CD4-positive, alpha-beta T cell (primary cell): Measurements from ENCODE around the gene ACER2. TPM values are rescaled to one million over a fixed set of nuclear protein-coding genes. Genes with fewer than 3 reads are reported as not detected.
A peak's percentile ranks its signal among the peaks of the same experiment; 100 is the strongest.

ENCODE experiments used
- ATAC-seq: fragments of 200-7000 bp; cut with Tn5 transposase; one replicate; pipeline ENCODE4 v1.10.0; 2022; ENCODE audit warnings: mild to moderate bottlenecking; ENCODE audit not compliant: poor library complexity
- CTCF ChIA-PET: fragments of 350-600 bp; sonication (Branson Sonifier 250); formaldehyde crosslinking; loops from one replicate; lab custom pipeline; 2021; ENCODE audit warnings: antibody characterized with exemption, inconsistent platforms; lab: Charles Lee
- POLR2A ChIA-PET: fragments of 350-600 bp; sonication (Branson Sonifier 250); formaldehyde crosslinking; loops from one replicate; lab custom pipeline; 2021; ENCODE audit warnings: antibody characterized with exemption, inconsistent platforms; lab: Charles Lee
- DNase-seq, 14 experiments: peaks; one replicate each; pipeline ENCODE4 v3.0.0-alpha.2; 2013 to 2020; ENCODE audit warnings: mixed read lengths in 2 of 14
- H3K27ac ChIP-seq, 2 donors: one replicate each; pipeline versions ENCODE4 v1.5.1 to v1.7.0; 2013; ENCODE audit warnings: low read length in 2 of 2, low read depth in 1 of 2, mild to moderate bottlenecking in 1 of 2
- H3K27me3 ChIP-seq, 2 experiments: 1 replicate in 1 of 2; 2 replicates in 1 of 2; pipeline versions ENCODE4 v1.6.1 to v1.7.0; 2013; ENCODE audit warnings: low read length in 2 of 2, control low read depth in 1 of 2, mild to moderate bottlenecking in 1 of 2, moderate library complexity in 1 of 2; ENCODE audit not compliant: insufficient read depth in 2 of 2, control insufficient read depth in 1 of 2
- H3K36me3 ChIP-seq: one replicate; pipeline ENCODE4 v1.6.1; 2013; ENCODE audit warnings: low read length, control low read depth; ENCODE audit not compliant: insufficient read depth
- H3K4me1 ChIP-seq: one replicate; pipeline ENCODE4 v1.6.1; 2013; ENCODE audit warnings: low read length, control low read depth; ENCODE audit not compliant: insufficient read depth
- H3K4me3 ChIP-seq: one replicate; pipeline ENCODE4 v1.5.1; 2013; ENCODE audit warnings: mild to moderate bottlenecking, low read length, moderate library complexity
- H3K9me3 ChIP-seq, 2 experiments: 1 replicate in 1 of 2; 2 replicates in 1 of 2; pipeline versions ENCODE4 v1.6.1 to v1.7.0; 2013; ENCODE audit warnings: low read length in 2 of 2, mild to moderate bottlenecking in 2 of 2, control low read depth in 1 of 2, moderate library complexity in 1 of 2; ENCODE audit not compliant: control insufficient read depth in 1 of 2, insufficient read depth in 1 of 2
- H3K27ac Mint-ChIP-seq: one replicate; pipeline ENCODE4 v1.8.0; 2020; ENCODE audit warnings: mixed read lengths
- H3K27me3 Mint-ChIP-seq: one replicate; pipeline ENCODE4 v1.8.0; 2021; ENCODE audit warnings: mixed read lengths
- H3K36me3 Mint-ChIP-seq: one replicate; pipeline ENCODE4 v1.8.0; 2021; ENCODE audit warnings: low read depth, mixed read lengths
- H3K4me1 Mint-ChIP-seq: one replicate; pipeline ENCODE4 v1.8.0; 2021; ENCODE audit warnings: low read depth, mixed read lengths
- H3K4me3 Mint-ChIP-seq: one replicate; pipeline ENCODE4 v1.8.0; 2020; ENCODE audit warnings: mild to moderate bottlenecking, mixed read lengths
- H3K9me3 Mint-ChIP-seq: one replicate; pipeline ENCODE4 v1.8.0; 2020; ENCODE audit warnings: mixed read lengths
- intact Hi-C, 2 experiments: fragments of 100-400 bp; cut with DNase I in 1 of 2; cut with micrococcal nuclease in 1 of 2; formaldehyde crosslinking; loops; one replicate each; pipeline versions ENCODE4 v1.15.1 to v1.9.0; 2023 to 2025; cut with DNase I, micrococcal nuclease
- total RNA-seq, 174 experiments: library from RNA in 2 of 174; stranded (reverse) in 2 of 174; gene quantifications; one replicate each; pipeline ENCODE4 v1.2.3 and lab custom pipeline; 2021 to 2026
- TF ChIP-seq, protein P1 (sequence below): fragments of 200-600 bp; IDR thresholded peaks from one replicate; pipeline ENCODE4 v1.8.0; 2022; ENCODE audit warnings: antibody characterized with exemption, mild to moderate bottlenecking

The ACER2 gene
- total RNA-seq, 2 experiments from 2014 or later = 1.2 to 1.4 TPM

DNA sequence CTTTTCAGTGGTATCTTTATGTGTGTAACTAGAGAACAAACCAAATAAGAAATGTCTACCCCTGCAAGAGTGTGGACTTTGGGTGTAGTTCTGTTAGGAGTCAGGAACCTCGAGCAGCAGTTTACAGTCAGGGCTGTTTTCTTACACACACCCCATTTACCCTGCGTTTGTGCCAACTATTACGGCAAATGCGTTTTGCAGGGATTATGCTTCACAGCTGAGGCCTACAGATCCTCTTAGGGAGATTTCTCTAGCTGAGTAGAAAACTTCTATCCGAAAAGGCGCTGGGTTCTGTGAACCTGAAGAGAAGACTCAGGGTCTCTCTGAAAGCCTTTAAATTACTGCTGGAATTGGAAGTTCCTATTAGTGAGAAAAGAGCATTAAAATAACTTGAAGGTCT, 51.4 kb downstream of the ACER2 start:
- DNase-seq (no peak), ATAC-seq (no peak)
- Mint-ChIP-seq H3K27ac (no peak overlapping the region), H3K4me1 (peaks cover 7% of the 10 kb centered on the region), H3K36me3 (no peaks in the 10 kb centered on the region), H3K4me3 (no peak overlapping the region), H3K9me3 (no peaks in the 10 kb centered on the region), H3K27me3 (no peaks in the 10 kb centered on the region)
- Histone ChIP-seq H3K36me3 (no peaks in the 10 kb centered on the region), H3K9me3 (no peaks in the 10 kb centered on the region), H3K27me3 (no peaks in the 10 kb centered on the region), H3K4me3 (no peak overlapping the region), H3K27ac (no peak overlapping the region), H3K4me1 (peaks cover 18% of the 10 kb centered on the region)
- ChIA-PET POLR2A (no interaction called here), CTCF (no interaction called here)
- TF ChIP-seq, protein P1, sequence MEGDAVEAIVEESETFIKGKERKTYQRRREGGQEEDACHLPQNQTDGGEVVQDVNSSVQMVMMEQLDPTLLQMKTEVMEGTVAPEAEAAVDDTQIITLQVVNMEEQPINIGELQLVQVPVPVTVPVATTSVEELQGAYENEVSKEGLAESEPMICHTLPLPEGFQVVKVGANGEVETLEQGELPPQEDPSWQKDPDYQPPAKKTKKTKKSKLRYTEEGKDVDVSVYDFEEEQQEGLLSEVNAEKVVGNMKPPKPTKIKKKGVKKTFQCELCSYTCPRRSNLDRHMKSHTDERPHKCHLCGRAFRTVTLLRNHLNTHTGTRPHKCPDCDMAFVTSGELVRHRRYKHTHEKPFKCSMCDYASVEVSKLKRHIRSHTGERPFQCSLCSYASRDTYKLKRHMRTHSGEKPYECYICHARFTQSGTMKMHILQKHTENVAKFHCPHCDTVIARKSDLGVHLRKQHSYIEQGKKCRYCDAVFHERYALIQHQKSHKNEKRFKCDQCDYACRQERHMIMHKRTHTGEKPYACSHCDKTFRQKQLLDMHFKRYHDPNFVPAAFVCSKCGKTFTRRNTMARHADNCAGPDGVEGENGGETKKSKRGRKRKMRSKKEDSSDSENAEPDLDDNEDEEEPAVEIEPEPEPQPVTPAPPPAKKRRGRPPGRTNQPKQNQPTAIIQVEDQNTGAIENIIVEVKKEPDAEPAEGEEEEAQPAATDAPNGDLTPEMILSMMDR = no peak
- intact Hi-C loops = loop anchor here in 1 of 2 experiments (10.0 kb wide), 1 partner anchor 1655 kb away; no protein-coding TSS in a partner anchor

GRCh38 chr9:19461135-19461534, 52.3 kb downstream of the ACER2 start:
- intact Hi-C loops = loop anchor here in 1 of 2 experiments (10.0 kb wide), 1 partner anchor 1654 kb away; no protein-coding TSS in a partner anchor
- Histone ChIP-seq H3K4me3 (no peak overlapping the region), H3K9me3 (no peaks in the 10 kb centered on the region), H3K27ac (no peak overlapping the region), H3K36me3 (no peaks in the 10 kb centered on the region), H3K27me3 (no peaks in the 10 kb centered on the region), H3K4me1 (peaks cover 19% of the 10 kb centered on the region)
- Mint-ChIP-seq H3K36me3 (no peaks in the 10 kb centered on the region), H3K27me3 (no peaks in the 10 kb centered on the region), H3K9me3 (no peaks in the 10 kb centered on the region), H3K27ac (no peak overlapping the region), H3K4me1 (peaks cover 7% of the 10 kb centered on the region), H3K4me3 (no peak overlapping the region)
- no peak for DNase-seq
- TF ChIP-seq, protein P1 = no peak
- CTCF ChIA-PET = no interaction called here
- ATAC-seq = no peak
- POLR2A ChIA-PET = interaction anchor here (0.6 kb wide), 1 partner anchor 1702 kb away, joined by 3 read pairs; no protein-coding TSS in a partner anchor

- CTCF ChIA-PET = interaction anchor here (0.5 to 2.4 kb wide), 38 partner anchors 10 to 1865 kb away, joined by 3 to 33 read pairs (median 4); partner anchors contain the start of genes DENND4C, RPS6 and RRAGA
These were observed 55.4 kb downstream of the ACER2 start for GRCh38 chr9:19464061-19464763.

More at GRCh38 chr9:19464061-19464763, 55.4 kb downstream of the ACER2 start:
- H3K4me3 Mint-ChIP-seq = peak overlapping the region; percentile 95
- H3K36me3 Mint-ChIP-seq = no peaks in the 10 kb centered on the region
- Histone ChIP-seq H3K27ac (no peak overlapping the region), H3K9me3 (no peaks in the 10 kb centered on the region), H3K36me3 (no peaks in the 10 kb centered on the region), H3K4me3 (no peak overlapping the region), H3K4me1 (peaks cover 11% of the 10 kb centered on the region), H3K27me3 (no peaks in the 10 kb centered on the region)
- POLR2A ChIA-PET = interaction anchor here (0.6 to 1.6 kb wide), 6 partner anchors 11 to 415 kb away, joined by 3 to 10 read pairs (median 3); partner anchors contain the start of genes DENND4C, RPS6 and RRAGA
- intact Hi-C loops = loop anchor here in 1 of 2 experiments (10.0 kb wide), 1 partner anchor 1651 kb away; no protein-coding TSS in a partner anchor
- no peaks in the 10 kb centered on the region for H3K9me3 Mint-ChIP-seq
- no peaks in the 10 kb centered on the region for H3K27me3 Mint-ChIP-seq
- DNase-seq = no peak
- no peaks in the 10 kb centered on the region for H3K4me1 Mint-ChIP-seq
- H3K27ac Mint-ChIP-seq = no peak overlapping the region
- TF ChIP-seq, protein P1 = no peak
- no peak for ATAC-seq
